Fibroblast of skin of left biceps (primary cell): Measurements from ENCODE around the gene LRRFIP1.
A peak's percentile ranks its signal among the peaks of the same experiment; 100 is the strongest.
"Not testable (repeated sequence)": the region's sequence is repeated elsewhere in the genome, so short reads cannot be mapped to it uniquely, and the experiment has no call there.

Source experiments
- DNase-seq, 2 experiments: peaks; one replicate each; pipeline ENCODE4 v3.0.0-alpha.2; 2013; ENCODE audit warnings: low read depth in 2 of 2

LRRFIP1 gene, protein sequence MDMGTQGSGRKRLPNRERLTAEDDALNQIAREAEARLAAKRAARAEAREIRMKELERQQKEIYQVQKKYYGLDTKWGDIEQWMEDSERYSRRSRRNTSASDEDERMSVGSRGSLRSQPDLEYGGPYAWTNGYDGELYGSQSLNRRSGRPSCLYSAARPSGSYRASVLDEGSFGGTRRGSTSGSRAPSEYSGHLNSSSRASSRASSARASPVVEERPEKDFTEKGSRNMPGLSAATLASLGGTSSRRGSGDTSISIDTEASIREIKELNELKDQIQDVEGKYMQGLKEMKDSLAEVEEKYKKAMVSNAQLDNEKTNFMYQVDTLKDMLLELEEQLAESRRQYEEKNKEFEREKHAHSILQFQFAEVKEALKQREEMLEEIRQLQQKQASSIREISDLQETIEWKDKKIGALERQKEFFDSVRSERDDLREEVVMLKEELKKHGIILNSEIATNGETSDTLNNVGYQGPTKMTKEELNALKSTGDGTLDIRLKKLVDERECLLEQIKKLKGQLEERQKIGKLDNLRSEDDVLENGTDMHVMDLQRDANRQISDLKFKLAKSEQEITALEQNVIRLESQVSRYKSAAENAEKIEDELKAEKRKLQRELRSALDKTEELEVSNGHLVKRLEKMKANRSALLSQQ

DNA sequence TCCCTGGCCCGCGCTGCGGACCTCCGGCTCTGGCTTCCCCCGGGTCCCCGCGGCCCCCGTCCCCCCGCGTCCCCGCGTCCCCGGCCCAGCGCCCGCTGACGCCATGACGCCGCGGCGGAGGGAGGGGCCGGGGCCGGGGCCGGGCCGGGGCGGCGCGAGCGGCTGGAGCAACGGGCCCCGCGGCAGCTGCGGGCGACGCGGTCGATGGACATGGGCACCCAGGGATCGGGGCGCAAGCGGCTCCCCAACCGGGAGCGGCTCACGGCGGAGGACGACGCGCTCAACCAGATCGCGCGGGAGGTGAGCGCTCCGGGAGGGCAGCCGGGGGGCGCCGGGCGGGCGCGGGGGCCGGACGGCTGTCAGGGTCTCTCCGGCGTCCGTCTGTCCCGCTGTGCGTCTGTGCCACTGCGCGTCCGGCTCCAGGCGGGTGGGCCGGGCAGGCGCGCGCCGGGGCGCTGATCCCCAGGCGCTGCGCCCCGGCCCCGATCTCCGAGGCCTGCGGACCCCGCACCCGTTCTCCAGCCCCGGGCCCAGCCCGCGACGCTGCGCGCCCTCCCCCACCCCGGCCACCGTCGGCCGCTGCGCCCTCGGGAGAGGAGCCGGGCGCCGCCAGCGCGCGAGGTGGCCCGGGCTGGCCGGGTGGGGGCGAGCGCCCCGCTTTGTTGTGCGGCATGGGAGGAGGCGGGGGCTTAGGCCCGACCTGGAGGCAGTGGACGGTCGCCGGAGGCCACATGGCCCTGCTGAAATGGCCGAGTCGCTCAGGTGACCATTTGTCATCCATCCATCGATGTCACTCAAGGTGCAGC, at the start of gene LRRFIP1:
Gene LRRFIP1, plus strand, starts transcription at position 147 of the 806 bp plus-strand sequence. Its CDS starts 58 bp downstream, at position 205.
- DNase-seq: no peak

DNA sequence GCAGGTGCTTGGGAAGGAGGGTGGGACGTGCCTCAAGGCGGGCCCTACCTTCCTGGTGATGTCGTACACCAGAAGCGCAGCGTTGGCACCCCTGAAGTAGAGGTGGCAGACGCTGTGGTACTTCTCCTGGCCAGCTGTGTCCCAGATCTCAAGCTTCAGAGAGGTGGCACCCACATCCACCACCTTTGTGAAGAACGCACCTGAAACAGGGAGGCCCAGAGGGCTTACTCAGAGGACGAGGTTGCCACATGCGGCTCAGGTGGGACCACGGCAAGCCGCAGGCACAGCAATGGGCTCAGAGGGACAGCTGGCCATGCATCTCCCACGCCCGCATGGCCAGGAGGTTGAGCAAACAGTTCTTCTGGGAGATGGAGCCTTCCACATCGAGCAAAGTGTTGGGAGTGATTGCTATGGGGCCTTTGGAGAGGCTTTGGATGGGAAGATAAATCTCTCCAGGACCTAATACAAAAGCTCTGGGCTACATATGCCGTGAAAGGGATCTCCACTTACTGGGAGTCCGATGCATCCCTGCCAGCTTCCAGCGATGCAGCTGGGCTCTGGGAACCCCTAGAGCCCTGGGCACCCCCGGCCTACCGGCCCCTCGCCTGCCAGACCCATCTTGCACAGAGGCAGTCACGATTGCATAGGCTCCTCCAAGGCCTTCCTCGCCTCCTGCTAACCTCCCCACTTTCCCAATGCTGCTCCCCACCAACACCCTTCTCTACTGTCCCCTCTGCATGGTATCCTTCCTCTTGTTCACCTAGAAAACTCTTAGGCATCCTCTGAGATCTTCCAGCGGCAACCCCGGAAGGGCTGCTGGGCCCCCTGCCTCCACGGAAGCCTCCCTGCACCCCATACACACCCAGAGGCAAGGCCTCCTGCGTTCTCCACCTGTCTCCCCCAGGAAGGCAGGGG, 49.2 kb upstream of the LRRFIP1 start:
- DNase-seq: no peak

DNA sequence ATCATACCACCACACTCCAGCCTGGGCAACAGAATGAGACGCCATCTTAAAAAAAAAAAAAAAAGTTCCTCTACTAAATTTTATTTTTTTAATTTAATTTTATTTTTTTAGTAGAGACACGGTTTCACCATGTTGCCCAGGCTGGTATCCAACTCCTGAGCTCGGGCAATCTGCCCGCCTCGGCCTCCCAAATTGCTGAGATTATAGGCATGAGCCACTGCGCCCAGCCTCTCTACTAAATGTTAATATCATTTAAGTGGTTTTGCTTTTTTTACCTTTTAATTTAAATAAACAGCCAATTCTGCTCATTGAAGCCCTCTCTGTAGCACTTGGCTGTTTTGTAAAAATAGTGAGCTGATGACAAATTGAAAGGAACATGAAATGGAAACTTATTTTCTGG, 46.1 kb upstream of the LRRFIP1 start:
- no peak for DNase-seq

DNA sequence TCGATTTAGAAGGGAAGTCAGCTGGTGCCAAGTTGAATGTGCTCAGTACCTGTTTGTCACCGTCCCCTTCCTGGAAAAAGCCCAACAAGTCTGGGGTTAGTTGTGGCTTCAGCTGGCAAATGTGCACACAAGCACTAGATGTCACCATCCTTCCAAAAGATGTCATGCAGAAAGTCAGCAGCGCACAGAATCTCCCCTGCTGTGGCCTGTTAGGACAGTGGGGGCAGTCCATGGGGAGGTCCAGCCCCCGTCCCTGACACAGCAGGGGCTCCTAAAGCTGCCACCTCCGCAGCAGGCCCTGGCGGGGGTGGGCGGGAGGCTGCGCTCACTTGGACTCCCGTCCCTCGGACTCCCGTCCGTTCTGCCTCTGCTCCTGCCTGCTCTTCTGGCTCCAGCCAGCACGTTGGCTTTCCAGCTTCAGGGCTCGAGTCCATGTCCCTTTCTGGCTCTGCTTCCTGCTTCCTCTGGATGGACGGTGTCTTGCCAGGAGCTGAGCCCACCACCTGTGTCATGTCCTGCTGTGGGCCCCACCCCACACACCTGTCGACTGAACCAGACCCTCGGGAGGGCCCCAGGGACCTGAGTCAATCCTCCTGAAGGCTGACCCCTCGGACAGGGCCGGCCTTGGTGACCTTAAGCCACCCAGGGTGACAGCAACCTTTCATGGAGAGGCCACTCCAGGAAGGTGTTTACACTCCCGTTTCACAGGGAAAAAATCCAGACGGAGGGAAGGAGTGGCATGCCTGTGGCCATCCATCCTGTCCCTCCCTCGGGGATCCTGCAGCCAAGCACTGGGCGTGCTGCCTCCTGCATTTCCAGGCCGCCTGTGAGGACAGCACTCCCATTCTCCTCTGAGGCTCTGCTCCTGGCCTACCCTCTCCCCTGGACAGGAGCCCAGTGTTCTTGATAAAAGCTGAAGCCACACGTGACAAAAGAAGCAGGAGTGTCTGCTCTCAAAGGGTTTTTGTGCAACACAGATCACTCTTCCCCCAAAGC, 45.3 kb upstream of the LRRFIP1 start:
- peak; percentile 15 to 20 for DNase-seq

DNA sequence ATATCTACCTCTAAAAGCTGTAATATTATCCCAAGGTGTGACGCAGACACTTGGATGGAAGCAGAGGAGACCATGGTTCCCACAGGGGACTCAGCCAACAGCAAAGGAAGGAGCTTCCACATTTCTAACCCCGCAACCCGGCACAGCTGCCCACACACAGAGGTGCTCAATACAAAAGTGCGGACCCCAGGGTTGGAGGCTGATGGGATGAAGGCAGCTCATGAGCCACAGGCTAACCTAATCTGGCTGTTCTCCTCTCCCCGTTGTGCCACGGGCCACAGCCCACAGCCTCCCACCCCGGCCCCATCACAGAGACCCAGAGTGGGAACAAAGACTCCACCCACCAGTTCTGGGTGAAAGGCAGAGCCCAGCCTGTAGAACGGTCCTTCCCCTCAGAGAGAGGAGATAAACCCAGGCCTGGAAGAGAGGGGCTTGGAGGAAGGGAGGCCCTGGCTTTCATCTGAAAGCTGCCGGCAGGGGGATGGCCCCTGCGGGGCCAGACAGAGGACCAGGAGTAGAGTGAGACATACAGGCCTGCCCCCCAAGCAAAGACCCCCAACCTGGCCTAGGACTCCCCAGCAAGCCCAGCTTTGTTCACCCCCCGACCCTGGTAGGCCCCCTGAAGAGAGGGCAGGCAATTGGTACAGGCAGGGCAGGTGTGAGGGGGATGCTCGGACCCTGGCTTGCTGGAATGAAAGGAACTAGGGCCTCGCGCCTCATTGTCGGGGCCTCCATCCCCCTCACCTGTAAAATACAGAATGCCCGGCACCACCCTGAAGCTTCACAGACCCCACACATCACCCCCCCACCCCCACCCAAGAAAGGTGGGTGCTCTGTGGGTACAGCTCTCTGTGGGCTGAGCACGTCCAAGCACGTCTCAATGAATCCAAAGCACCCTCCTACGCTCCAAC, 43.7 kb upstream of the LRRFIP1 start:
- DNase-seq: no peak

DNA sequence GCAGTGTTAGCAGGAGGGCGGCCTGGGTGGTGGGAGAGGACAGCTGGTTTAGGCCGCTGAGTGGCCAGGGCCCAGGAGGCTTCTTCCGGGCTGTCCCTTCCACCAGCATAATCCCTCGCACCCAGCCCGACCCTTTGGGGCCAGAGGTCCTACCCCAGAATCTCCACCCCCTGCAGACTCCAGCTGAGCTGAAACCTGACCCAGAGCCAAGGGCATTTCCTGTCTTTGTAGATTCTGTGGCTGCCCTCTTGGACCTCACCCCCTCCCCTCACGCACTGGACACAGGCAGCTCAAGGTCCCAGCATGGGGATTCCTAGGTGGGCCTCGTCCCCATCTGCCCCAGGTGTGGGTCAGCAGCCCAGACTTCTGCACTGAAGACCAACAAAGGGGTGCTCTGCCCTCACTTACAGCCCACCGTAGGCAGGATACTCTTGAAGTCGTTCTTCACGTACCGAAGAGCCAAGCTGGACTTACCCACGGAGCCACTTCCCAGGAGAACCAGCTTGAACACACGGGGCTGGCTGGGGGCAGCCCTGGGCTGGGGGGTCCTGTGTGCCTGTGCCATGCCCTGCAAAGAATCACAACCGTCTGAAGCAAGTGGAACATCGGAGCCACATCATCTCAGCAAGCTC, 41.7 kb upstream of the LRRFIP1 start:
- no peak for DNase-seq

DNA sequence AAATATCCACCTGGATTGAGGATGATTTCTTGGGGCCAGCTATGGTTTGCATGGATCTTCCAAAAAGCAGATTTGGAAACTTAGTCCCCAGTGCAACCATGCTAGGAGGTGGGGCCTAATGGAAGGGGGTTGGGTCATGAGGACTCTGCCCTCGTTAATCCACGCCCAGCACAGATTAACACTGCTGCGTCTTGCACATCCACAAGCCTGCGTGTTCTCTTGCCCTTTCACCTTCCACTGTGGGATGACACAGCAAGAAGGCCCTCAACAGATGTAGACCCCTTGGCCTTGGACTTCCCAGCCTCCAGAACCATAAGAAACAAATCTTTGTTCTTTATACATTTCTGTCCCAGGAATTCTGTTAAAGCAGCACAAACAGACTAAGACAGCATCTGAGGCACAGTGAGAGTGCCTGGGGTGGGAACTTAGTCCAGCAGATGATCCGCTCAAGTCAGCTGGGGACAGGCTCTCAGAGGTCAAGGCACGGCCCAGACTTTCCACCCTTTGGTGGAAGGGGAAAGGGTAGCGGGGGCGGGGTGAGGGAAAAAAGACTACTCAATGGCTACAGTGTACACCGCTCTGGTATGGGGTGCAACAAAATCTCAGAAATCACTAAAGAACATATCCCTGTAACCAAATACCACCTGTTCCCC, 39.2 kb upstream of the LRRFIP1 start:
- no peak for DNase-seq

DNA sequence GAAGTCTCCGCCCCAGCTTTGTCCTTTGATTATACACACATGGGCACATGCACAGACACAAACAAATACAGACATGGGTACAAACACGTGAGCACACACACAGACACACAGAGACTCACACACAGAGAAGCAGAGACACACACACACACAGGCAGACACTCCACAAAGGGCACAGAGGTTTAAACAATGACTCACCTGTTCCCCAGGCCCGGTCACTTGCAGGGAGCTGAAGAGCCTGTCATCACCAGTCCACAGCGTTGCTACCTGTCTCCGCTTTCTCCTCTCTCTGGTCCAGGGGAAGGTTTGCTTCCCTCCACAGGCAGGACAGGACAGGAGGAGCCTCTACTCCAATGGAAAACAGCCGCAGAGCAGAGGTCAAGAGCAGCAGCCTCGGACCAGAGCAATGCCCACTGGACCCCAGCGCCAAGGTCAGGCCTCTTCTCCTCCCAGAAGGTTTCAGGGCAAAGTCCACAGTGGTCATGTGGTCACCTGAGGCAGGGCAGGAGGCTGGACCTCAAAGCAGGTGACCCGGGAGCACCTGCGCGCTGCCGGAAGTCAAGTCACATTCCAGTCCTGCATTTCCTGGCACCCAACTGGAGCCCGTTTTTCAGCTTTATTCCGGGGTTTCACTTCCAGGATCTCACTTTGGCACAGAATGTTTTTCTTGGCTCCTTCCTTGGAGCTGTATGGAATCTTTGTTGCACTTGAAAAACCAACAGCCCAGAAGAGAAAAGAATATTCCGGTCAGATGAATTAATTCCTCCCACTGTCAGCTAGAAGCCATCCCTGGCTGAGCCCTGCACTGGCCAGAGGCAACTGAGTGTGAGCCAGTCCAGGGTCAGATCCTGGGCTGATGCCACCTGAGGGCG, 36.9 kb upstream of the LRRFIP1 start, which contains the start of gene RAB17:
Gene RAB17, minus strand, starts transcription at position 463 of the 869 bp plus-strand sequence. CDS start 4,580 bp downstream, outside the sequence.
- DNase-seq: no peak

DNA sequence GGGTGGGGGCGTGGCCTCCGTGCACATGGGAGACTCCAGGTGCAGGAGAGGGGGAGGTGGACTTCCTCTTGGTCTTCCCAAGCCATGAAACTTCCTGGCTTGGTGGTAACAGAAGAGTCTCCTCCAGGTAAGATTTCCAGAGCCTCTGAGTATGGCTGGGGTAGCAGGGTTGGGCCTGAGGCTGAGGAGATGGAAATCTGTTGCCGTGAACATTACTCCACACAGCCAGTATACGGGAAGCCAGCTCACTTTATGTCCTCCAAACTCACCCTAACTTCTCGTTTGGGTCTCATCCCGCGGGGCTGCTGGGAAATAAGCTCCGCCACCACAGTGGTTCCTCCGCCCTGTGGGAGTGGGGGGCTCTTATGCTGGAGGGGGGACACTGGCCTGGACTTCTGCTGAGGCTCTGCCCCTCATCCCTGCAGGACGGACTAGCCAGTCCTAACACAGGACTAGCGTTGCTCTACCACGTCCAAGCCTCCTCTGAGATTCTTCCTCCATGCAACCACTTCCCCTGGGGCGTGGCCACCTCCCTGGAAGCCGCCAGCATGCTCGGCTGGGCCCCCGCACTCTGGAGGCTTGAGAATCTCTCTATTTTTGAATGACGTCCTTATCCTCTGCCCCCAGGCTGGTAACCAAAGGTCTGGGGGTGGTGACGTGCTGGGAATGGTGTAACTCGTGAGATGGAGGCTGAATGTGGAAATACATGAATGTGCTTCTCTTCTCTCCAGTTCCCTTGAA, 36.1 kb upstream of the LRRFIP1 start:
- no peak for DNase-seq

DNA sequence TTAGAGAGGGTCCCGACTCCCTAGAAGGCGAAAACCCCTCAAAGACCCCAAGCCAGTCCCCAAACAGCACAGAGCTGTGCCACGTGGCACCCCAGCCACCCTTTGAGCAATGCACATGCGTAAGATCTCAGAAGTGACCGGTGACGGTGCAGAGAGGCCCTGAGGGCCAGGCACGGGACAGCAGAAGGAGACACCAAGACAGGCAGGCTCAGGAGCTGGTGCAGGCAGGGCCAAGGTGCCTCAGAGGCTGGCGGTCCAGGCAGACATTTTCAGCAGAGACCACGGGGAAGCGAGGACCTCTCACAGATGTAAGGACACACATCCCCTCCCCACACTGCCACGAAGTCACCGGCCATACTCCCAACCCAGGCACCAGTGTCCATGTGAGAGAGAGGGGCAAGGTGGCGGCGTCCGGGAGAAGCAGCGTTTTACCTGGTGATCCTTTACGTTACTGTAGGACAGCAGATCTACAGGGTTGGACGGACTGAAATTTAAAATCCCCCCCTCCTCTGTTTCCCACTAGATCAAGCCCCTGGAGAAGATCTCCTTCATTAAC, 34.9 kb upstream of the LRRFIP1 start:
- DNase-seq: no peak

DNA sequence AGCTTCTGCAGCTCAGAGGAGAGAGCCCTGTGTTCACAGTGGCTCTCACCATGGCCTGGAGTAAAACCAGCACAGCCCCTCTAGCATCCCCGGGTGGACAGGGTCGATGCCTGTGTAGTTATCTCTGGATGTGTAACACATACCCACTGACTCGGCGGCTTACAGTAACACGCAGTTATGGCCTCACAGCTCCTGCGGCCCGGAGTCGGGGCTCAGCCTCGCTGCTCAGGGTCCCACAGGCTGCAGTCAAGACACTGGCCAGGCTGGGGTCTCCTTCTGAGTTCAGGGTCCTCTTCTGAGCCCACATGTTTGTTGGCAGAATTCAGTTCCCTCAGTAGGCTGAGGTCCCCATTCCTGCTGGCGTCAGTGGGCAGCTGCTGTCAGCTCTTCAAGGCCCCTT, 34.4 kb upstream of the LRRFIP1 start:
- DNase-seq: no peak

DNA sequence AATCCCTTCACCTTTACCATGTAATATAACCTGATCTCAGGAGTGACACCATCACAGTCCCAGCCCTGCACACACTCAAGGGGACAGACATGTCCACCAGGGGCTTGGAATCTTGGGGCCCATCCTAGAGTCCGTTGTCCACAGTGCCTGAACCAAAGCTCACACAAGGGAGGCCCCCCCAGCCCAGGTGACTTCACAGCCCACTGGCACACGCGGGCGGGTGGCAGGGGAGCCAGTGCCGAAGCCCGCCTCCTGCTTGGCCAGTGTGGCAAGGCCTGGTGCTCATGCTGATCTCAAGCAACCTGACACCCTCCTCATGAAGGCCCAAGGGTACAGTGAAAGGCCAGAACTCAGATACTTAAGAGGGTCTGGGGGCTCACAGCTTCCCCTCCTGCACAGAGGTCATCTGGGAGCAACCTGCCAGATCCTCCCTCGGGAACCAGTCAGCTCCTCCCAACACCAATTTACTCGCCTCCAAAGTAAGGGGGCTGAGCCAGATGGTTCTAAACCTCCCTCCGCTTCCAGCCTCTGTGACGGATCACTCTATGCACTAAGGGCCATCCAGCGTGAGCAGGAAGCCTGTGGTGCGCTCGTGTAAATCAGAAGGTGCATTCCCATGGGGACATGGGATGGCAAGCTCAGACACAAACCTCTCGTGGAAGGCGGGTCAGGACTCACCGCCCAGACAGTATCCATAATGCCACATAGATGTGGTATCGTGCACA, 33.6 kb upstream of the LRRFIP1 start:
- no peak for DNase-seq

DNA sequence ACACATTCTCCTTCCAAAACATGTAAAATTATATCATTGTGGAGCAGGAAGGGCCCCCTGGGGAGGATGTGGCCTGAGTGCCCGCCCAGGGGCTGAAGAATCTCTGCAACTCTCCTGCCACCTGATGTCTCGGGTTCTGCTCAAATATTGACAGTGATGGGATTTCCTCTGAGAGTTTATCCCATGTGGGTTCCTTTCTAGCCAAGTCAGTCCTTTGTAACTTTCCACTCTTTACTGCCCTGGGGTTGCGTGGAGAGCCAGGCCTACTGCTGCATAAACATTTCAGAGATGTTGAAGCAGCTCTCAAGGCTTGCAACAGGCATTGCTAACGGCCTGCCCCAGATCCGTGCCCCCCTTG, 32.9 kb upstream of the LRRFIP1 start:
- no peak for DNase-seq

DNA sequence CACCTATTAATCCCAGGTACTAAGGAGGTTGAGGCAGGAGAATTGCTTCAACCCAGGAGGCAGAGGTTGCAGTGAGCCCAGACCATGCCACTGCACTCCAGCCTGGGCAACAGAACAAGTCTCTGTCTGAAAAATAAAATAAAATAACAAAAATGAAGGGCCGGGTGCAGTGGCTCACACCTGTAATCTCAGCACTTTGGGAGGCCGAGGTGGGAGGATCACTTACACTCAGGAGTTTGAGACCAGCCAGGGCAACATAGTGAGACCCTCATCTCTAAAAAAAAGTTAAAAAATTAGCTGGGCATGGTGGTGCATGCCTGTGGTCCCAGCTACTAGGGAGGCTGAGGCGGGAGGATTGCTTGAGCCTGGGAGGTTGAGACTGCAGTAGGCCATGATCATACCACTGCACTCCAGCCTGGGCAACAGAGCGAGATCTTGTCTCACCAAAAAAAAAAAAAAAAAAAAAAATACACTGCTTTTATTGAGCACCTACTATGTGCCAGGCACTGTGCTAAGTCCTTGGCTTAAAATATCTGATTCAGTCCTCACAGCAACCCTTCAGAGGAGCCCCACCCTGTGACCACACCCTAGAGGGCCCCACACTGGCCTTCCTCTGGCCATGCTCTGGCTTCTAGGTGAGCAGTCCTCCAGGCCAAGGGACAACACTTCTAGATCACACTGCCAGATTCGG, 31.4 kb upstream of the LRRFIP1 start:
- DNase-seq: not testable (repeated sequence)
